Nephron (organoid): ENCODE results near the gene TMEM255A.

Source experiments
- H3K27ac Mint-ChIP-seq, 3 experiments: 2 replicates each; pipeline ENCODE4 v1.8.0; 2020; ENCODE audit warnings: mixed read lengths in 3 of 3, mild to moderate bottlenecking in 2 of 3, moderate library complexity in 1 of 3
- H3K27me3 Mint-ChIP-seq: 2 replicates; pipeline ENCODE4 v1.8.0; 2021; ENCODE audit warnings: low read depth, mild to moderate bottlenecking, moderate library complexity, mixed read lengths
- H3K36me3 Mint-ChIP-seq: 2 replicates; pipeline ENCODE4 v1.8.0; 2020; ENCODE audit warnings: low read depth, mixed read lengths
- H3K4me1 Mint-ChIP-seq: 2 replicates; pipeline ENCODE4 v1.8.0; 2020; ENCODE audit warnings: mixed read lengths
- H3K4me3 Mint-ChIP-seq, 3 experiments: 2 replicates each; pipeline ENCODE4 v1.8.0; 2020; ENCODE audit warnings: mild to moderate bottlenecking in 3 of 3, mixed read lengths in 3 of 3, moderate library complexity in 2 of 3
- H3K9me3 Mint-ChIP-seq: 2 replicates; pipeline ENCODE4 v1.8.0; 2020; ENCODE audit warnings: mixed read lengths
- TF ChIP-seq, protein P1 (sequence below), 3 experiments: fragments of 200-600 bp; sonication (generic); IDR thresholded peaks; one replicate each; pipeline ENCODE4 v1.5.0; 2021; ENCODE audit warnings: antibody characterized with exemption in 3 of 3; ENCODE audit not compliant: unreplicated experiment in 3 of 3

Gene TMEM255A

DNA sequence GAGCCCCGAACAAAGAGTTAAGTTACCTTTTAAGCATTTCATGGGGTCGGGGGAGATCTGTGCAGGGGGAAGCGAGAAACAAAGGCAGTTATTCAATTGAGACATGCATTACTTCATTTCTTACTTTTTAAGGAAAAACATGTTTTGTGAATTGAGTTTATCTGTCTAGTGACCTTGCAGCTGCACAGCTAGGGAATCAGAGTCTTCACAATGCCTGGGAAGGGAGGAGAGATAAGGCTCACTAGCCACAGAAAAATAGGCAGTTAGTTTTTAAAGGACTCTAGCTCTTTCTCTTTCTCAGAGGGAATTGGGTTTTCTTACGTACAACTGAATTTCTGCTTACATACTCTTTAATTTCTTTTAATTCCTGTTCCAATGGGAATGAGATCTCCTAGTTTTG lies 86.9 kb downstream of the TMEM255A start:
- TF ChIP-seq, protein P1, sequence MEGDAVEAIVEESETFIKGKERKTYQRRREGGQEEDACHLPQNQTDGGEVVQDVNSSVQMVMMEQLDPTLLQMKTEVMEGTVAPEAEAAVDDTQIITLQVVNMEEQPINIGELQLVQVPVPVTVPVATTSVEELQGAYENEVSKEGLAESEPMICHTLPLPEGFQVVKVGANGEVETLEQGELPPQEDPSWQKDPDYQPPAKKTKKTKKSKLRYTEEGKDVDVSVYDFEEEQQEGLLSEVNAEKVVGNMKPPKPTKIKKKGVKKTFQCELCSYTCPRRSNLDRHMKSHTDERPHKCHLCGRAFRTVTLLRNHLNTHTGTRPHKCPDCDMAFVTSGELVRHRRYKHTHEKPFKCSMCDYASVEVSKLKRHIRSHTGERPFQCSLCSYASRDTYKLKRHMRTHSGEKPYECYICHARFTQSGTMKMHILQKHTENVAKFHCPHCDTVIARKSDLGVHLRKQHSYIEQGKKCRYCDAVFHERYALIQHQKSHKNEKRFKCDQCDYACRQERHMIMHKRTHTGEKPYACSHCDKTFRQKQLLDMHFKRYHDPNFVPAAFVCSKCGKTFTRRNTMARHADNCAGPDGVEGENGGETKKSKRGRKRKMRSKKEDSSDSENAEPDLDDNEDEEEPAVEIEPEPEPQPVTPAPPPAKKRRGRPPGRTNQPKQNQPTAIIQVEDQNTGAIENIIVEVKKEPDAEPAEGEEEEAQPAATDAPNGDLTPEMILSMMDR (IDR thresholded peaks at IDR 0.05; ENCODE audit: unreplicated experiment in 3 of 3) = no peak
- peaks cover 5% of the 10 kb centered on the region for H3K36me3 Mint-ChIP-seq
- H3K4me3 Mint-ChIP-seq = no peak overlapping the region
- H3K27ac Mint-ChIP-seq = no peak overlapping the region
- H3K27me3 Mint-ChIP-seq = no peaks in the 10 kb centered on the region
- peaks cover 2% of the 10 kb centered on the region for H3K9me3 Mint-ChIP-seq
- no peaks in the 10 kb centered on the region for H3K4me1 Mint-ChIP-seq

DNA sequence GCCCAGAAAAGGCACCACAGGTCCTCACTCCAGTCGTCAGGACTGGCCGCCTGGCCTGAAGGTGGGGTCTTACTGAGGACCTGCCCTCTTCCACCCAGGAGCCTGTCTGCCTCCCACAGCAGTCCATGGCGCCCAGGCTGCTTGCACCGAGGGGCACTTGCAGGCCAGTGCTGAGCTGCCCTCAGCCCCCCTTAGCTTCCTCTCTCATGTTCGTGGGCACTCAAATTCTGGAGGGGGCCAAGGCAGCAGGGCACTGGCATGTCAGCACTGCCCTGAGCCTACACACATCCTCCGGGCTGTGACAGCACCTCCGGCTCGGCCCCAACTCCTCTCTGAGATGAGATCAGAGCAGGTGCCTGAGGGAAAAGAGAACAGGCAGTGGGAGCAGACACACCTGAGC lies 87.9 kb downstream of the TMEM255A start:
- Mint-ChIP-seq H3K9me3 (peaks cover 2% of the 10 kb centered on the region), H3K4me3 (no peak overlapping the region), H3K27ac (no peak overlapping the region), H3K4me1 (no peaks in the 10 kb centered on the region), H3K27me3 (no peaks in the 10 kb centered on the region), H3K36me3 (peaks cover 5% of the 10 kb centered on the region)
- TF ChIP-seq, protein P1 (IDR thresholded peaks at IDR 0.05; ENCODE audit: unreplicated experiment in 3 of 3) = no peak

DNA sequence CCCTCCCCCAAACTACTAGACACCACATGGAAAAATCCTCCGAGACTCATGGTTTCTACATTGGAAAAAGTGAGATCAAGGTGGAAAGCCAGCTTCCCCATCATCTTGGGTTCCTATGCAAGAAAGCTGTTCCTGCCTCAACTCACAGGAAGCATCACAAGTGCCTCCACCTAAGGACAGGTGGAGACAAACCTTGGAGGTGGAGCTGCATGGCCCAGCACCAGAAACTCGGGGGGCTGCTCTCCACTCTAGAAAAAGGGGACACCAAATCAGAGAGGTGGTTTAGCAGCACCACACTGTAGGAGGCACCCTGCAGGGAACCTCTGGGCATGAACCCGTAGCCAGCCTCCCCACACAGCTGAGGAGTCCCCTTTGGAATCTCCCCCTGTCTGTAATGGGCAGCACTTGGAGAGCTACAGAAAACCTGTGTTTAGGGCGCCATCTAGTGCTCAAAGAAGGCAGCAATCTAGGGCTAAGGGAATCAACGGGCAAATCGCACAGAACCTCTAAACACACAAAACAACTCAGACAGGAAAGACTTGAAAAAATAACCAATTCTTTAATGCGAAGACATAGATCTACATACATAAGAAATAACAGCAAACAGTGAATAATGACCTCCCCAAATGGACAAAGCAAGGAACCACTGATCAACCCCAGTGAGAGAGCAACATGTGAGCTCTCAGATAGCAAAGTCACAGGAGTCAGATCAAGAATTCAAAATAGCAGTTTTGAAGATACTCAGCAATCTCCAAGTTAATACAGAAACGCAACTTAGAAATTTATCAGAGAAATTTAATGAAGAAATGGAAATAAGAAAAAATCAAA lies 97.6 kb downstream of the TMEM255A start:
- Mint-ChIP-seq H3K9me3 (peaks cover 5% of the 10 kb centered on the region), H3K4me3 (no peak overlapping the region), H3K36me3 (no peaks in the 10 kb centered on the region), H3K4me1 (peaks cover 6% of the 10 kb centered on the region), H3K27ac (no peak overlapping the region), H3K27me3 (no peaks in the 10 kb centered on the region)
- TF ChIP-seq, protein P1 (IDR thresholded peaks at IDR 0.05; ENCODE audit: unreplicated experiment in 3 of 3) = peak; percentile 57 to 63 (median 61)
